GM21737 (cell line): ENCODE measurements around the gene ADM5.

Experiments used
- ATAC-seq: cut with Tn5 transposase; IDR thresholded peaks from one replicate; pipeline ENCODE4 v1.9.1; 2021; ENCODE audit warnings: mild to moderate bottlenecking, moderate library complexity; ENCODE audit not compliant: unreplicated experiment

Gene ADM5

GRCh38 chr19:49658139-49658517 lies 31.3 kb upstream of the ADM5 start:
- ATAC-seq = no peak

GRCh38 chr19:49658566-49659442 lies 30.6 kb upstream of the ADM5 start:
- ATAC-seq = no peak

- no peak for ATAC-seq
Observed at GRCh38 chr19:49660338-49660961, 28.9 kb upstream of the ADM5 start.

GRCh38 chr19:49662011-49662410 lies 27.4 kb upstream of the ADM5 start:
- no peak for ATAC-seq

- ATAC-seq = no peak
Observed at GRCh38 chr19:49663224-49663623, 26.2 kb upstream of the ADM5 start.

- ATAC-seq = peak; percentile 41
Observed at GRCh38 chr19:49664171-49665035, 25.0 kb upstream of the ADM5 start.

- ATAC-seq = no peak
Observed at GRCh38 chr19:49665036-49665350, 24.4 kb upstream of the ADM5 start.

GRCh38 chr19:49665351-49666119 lies 23.9 kb upstream of the ADM5 start, which contains the start of the genes BCL2L12 and IRF3:
BCL2L12 (plus strand) TSS chr19:49665933; CDS start chr19:49666693, 760 bp downstream.
IRF3 (minus strand) TSS chr19:49665857; CDS start chr19:49664838, 1,019 bp downstream.
- peak; percentile 73 for ATAC-seq

GRCh38 chr19:49666120-49666444 lies 23.3 kb upstream of the ADM5 start:
- no peak for ATAC-seq

- ATAC-seq = no peak
Observed at GRCh38 chr19:49667473-49667872, 21.9 kb upstream of the ADM5 start.

- no peak for ATAC-seq
Observed at GRCh38 chr19:49669516-49669915, 19.9 kb upstream of the ADM5 start.

- no peak for ATAC-seq
Observed at GRCh38 chr19:49672131-49672919, 17.1 kb upstream of the ADM5 start.

- ATAC-seq = peak; percentile 30
Observed at GRCh38 chr19:49676136-49676783, 13.1 kb upstream of the ADM5 start.

- peak; percentile 56 for ATAC-seq
Observed at GRCh38 chr19:49676784-49677230, 12.6 kb upstream of the ADM5 start.

GRCh38 chr19:49677231-49677900 lies 12.0 kb upstream of the ADM5 start, which contains the start of gene PRMT1:
PRMT1 (plus strand) TSS chr19:49677271; CDS start chr19:49677281, 10 bp downstream.
- ATAC-seq = no peak

GRCh38 chr19:49677901-49678674 lies 11.3 kb upstream of the ADM5 start:
- ATAC-seq = no peak

GRCh38 chr19:49678985-49679770 lies 10.2 kb upstream of the ADM5 start:
- ATAC-seq = no peak
